ENCODE measurements around the gene MATN4.

DNA sequence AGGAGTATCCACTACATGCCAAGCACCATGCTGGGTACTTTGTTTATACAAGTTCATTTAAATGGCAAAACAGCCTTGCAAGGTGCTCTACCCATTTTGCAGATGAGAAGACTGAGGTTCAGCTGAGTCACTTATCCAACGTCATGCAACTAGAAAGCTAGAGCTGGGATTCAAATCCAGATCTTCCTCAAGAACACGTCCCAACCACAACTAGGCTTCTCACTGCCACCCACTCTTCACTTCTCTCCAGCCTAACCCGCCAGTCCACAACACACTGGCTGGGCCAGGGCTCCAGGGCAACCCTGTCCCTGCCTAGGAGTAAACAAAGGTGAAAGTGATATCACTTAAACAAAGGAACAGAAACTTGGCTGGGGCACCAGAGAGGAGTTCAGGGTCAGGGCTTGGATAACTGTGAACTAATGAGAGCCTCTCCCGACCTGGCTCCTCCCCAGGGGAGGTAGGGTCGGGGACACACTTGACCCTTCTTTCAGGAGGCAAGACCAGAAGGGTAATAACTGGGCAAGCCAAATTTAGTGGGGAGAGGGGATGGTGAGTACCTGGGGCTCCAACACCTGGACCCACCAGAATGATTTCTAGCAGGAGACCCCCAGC, 32.2 kb upstream of the MATN4 start:
- TF ChIP-seq, protein P1, sequence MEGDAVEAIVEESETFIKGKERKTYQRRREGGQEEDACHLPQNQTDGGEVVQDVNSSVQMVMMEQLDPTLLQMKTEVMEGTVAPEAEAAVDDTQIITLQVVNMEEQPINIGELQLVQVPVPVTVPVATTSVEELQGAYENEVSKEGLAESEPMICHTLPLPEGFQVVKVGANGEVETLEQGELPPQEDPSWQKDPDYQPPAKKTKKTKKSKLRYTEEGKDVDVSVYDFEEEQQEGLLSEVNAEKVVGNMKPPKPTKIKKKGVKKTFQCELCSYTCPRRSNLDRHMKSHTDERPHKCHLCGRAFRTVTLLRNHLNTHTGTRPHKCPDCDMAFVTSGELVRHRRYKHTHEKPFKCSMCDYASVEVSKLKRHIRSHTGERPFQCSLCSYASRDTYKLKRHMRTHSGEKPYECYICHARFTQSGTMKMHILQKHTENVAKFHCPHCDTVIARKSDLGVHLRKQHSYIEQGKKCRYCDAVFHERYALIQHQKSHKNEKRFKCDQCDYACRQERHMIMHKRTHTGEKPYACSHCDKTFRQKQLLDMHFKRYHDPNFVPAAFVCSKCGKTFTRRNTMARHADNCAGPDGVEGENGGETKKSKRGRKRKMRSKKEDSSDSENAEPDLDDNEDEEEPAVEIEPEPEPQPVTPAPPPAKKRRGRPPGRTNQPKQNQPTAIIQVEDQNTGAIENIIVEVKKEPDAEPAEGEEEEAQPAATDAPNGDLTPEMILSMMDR (IDR thresholded peaks at IDR 0.05): no peak
- TF ChIP-seq POLR2A (IDR thresholded peaks at IDR 0.05): no peak
